Breast epithelium (tissue), 4 donors: Measurements from ENCODE around the gene CTNNA1. TPM values are rescaled to one million over a fixed set of nuclear protein-coding genes. Genes with fewer than 3 reads are reported as not detected.
"Not testable (repeated sequence)": the region's sequence is repeated elsewhere in the genome, so short reads cannot be mapped to it uniquely, and the experiment has no call there.

Experiments used
- DNase-seq, 2 donors: peaks; one replicate each; pipeline ENCODE4 v3.0.0-alpha.2; 2019; ENCODE audit warnings: low spot score in 2 of 2
- H3K27ac ChIP-seq, 2 donors: fragments of 200-600 bp; sonication (generic) in 1 of 2; one replicate each; pipeline ENCODE4 v1.5.1; 2016 to 2019; ENCODE audit warnings: mild to moderate bottlenecking in 1 of 2
- H3K27me3 ChIP-seq, 2 donors: fragments of 200-600 bp; sonication (generic) in 1 of 2; one replicate each; pipeline versions ENCODE4 v1.5.1 to v1.6.0; 2017 to 2019; ENCODE audit warnings: control low read depth in 1 of 2, mild to moderate bottlenecking in 1 of 2
- H3K36me3 ChIP-seq: fragments of 200-600 bp; one replicate; pipeline ENCODE4 v1.5.1; 2019
- H3K4me1 ChIP-seq, 2 donors: fragments of 200-600 bp; sonication (generic); one replicate each; pipeline ENCODE4 v1.5.1; 2016 to 2019; ENCODE audit warnings: control low read depth in 1 of 2
- H3K4me3 ChIP-seq, 3 donors: fragments of 200-600 bp; sonication (generic); 1 replicate in 2 of 3; 2 replicates in 1 of 3; pipeline ENCODE4 v1.5.1; 2016 to 2019; ENCODE audit warnings: mild to moderate bottlenecking in 3 of 3, moderate library complexity in 2 of 3
- H3K9me3 ChIP-seq, 2 donors: fragments of 200-600 bp; sonication (generic) in 1 of 2; one replicate each; pipeline ENCODE4 v1.5.1; 2016 to 2019; ENCODE audit warnings: control low read depth in 1 of 2
- POLR2A ChIP-seq: fragments of 450-650 bp; IDR thresholded peaks from one replicate; pipeline ENCODE4 v1.6.1; 2016; ENCODE audit warnings: antibody characterized with exemption, mild to moderate bottlenecking, moderate library complexity
- POLR2AphosphoS5 ChIP-seq, 3 donors: sonication (generic); formaldehyde crosslinking; IDR thresholded peaks; one replicate each; pipeline ENCODE4 v1.6.1; 2017; ENCODE audit warnings: antibody characterized with exemption in 3 of 3
- intact Hi-C: fragments of 100-400 bp; cut with DNase I; formaldehyde crosslinking; loops from one replicate; pipeline ENCODE4 v1.15.1; 2023; ENCODE audit warnings: low total_unique reads
- total RNA-seq, 3 donors: library from RNA; depleted of rRNA; stranded (reverse); fragments of >200 nt; gene quantifications; one replicate each; pipeline ENCODE4 v1.1.0, GENCODE V29; 2016
- TF ChIP-seq, protein P1 (sequence below), 3 donors: fragments of 450-650 bp; IDR thresholded peaks; one replicate each; pipeline ENCODE4 v1.5.1; 2016 to 2017; ENCODE audit warnings: antibody characterized with exemption in 3 of 3, mild to moderate bottlenecking in 3 of 3, moderate library complexity in 3 of 3

The CTNNA1 gene
- total RNA-seq, 3 donors from 2014 or later = 314 to 389 (median 321) TPM

- no peak for DNase-seq
- Histone ChIP-seq H3K4me1 (peaks cover 0 to 11% of the 10 kb centered on the region in 2 donors), H3K4me3 (no peak overlapping the region), H3K36me3 (no peaks in the 10 kb centered on the region), H3K27ac (no peak overlapping the region), H3K27me3 (no peaks in the 10 kb centered on the region), H3K9me3 (peaks cover 0 to 6% of the 10 kb centered on the region in 2 donors)
- intact Hi-C loops = no loop called here
- TF ChIP-seq POLR2AphosphoS5 (IDR thresholded peaks at IDR 0.05) = no peak
- no peak for TF ChIP-seq POLR2A
- TF ChIP-seq, protein P1, sequence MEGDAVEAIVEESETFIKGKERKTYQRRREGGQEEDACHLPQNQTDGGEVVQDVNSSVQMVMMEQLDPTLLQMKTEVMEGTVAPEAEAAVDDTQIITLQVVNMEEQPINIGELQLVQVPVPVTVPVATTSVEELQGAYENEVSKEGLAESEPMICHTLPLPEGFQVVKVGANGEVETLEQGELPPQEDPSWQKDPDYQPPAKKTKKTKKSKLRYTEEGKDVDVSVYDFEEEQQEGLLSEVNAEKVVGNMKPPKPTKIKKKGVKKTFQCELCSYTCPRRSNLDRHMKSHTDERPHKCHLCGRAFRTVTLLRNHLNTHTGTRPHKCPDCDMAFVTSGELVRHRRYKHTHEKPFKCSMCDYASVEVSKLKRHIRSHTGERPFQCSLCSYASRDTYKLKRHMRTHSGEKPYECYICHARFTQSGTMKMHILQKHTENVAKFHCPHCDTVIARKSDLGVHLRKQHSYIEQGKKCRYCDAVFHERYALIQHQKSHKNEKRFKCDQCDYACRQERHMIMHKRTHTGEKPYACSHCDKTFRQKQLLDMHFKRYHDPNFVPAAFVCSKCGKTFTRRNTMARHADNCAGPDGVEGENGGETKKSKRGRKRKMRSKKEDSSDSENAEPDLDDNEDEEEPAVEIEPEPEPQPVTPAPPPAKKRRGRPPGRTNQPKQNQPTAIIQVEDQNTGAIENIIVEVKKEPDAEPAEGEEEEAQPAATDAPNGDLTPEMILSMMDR (IDR thresholded peaks at IDR 0.05) = no peak
These were observed 4.0 kb downstream of the CTNNA1 start for GRCh38 chr5:138757061-138757776.

DNA sequence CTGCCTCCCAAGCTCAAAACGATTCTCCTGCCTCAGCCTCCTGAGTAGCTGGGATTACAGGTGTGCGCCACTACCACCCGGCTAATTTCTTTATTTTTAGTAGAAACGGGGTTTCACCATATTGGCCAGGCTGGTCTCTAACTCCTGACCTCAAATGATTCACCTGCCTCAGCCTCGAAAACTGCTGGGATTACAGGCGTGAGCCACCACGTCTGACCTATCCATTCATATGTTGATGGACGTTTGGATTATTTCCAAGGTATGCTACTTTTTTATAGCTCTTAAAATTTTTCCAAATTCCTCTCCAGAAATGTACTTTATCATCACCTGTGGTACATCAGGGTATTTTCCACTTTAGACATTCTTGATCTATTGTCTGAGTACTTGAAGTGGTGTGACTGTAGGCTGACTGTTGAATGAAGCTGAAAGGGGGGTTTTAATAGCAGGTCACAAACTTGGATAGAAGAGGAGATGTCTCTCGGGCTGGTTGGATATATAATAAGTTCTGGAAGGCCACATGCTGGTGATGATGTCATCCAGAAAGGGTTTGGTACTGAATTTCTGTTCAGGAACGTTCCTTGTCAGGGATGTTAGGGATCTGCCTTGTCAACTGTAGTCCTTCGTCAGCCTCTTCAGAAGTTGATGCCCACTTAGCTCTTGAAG lies 7.4 kb downstream of the CTNNA1 start:
- no peaks in the 10 kb centered on the region for H3K27me3 ChIP-seq
- TF ChIP-seq, protein P1 (IDR thresholded peaks at IDR 0.05) = no peak
- TF ChIP-seq POLR2A (no peak), POLR2AphosphoS5 (IDR thresholded peaks at IDR 0.05) (no peak)
- H3K36me3 ChIP-seq = no peaks in the 10 kb centered on the region
- intact Hi-C loops = no loop called here
- no peak for DNase-seq
- H3K27ac ChIP-seq = peak overlapping the region in 1 of 2 donors; percentile 16
- peaks cover 0 to 6% of the 10 kb centered on the region in 2 donors for H3K9me3 ChIP-seq
- peaks cover 0 to 3% of the 10 kb centered on the region in 2 donors for H3K4me1 ChIP-seq
- no peak overlapping the region for H3K4me3 ChIP-seq

DNA sequence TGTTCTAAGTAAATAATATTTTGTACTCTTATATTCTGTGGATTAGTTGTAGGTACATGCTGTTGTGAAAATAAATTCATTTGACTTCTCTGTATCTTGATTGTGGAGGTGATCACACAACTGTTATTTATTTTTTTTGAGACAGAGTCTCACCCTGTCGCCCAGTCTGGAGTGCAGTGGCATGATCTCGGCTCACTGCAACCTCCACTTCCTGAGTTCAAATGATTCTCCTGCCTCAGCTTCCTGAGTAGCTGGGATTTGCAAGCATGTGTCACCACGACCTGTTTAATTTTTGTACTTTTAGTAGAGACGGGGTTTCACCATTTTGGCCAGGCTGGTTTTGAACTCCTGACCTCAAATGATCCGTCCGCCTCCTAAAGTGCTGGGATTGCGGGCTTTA lies 7.9 kb downstream of the CTNNA1 start:
- DNase-seq, H3K4me3 ChIP-seq, H3K36me3 ChIP-seq, H3K27me3 ChIP-seq, H3K9me3 ChIP-seq, intact Hi-C loops, H3K4me1 ChIP-seq: not testable (repeated sequence)
- peak overlapping the region in 1 of 2 donors; percentile 16 for H3K27ac ChIP-seq

- H3K27me3 ChIP-seq, H3K27ac ChIP-seq, H3K4me3 ChIP-seq: not testable (repeated sequence)
These were observed 8.4 kb downstream of the CTNNA1 start for GRCh38 chr5:138761670-138762069.

DNA sequence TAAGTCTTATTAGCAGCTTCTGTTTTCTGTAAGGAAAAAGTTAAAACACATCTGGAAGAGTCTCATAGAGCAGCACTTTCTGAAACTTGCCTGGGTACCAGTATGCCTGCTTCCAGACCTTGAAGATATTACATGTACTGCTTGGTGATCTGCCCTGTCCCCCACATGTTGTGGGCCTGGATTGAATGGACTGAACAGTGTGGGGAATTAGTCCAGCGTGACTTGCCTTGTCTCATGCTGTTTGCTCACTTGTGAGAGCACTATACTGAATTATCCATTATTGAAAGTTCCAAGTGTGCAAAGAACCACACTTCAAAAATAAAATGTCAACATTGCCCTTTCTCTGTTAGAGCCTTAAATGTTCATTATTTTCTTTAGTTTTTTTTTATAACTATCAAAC lies 8.9 kb downstream of the CTNNA1 start:
- Histone ChIP-seq H3K36me3 (no peaks in the 10 kb centered on the region), H3K27me3 (no peaks in the 10 kb centered on the region), H3K9me3 (peaks cover 0 to 6% of the 10 kb centered on the region in 2 donors), H3K27ac (no peak overlapping the region), H3K4me1 (peaks cover 0 to 3% of the 10 kb centered on the region in 2 donors), H3K4me3 (no peak overlapping the region)
- no peak for DNase-seq
- TF ChIP-seq, protein P1 (IDR thresholded peaks at IDR 0.05) = no peak
- no peak for TF ChIP-seq POLR2A
- TF ChIP-seq POLR2AphosphoS5 (IDR thresholded peaks at IDR 0.05) = no peak
- intact Hi-C loops = no loop called here

More at GRCh38 chr5:138761670-138762069, 8.4 kb downstream of the CTNNA1 start:
- intact Hi-C loops, H3K9me3 ChIP-seq, DNase-seq, H3K36me3 ChIP-seq, H3K4me1 ChIP-seq: not testable (repeated sequence)

DNA sequence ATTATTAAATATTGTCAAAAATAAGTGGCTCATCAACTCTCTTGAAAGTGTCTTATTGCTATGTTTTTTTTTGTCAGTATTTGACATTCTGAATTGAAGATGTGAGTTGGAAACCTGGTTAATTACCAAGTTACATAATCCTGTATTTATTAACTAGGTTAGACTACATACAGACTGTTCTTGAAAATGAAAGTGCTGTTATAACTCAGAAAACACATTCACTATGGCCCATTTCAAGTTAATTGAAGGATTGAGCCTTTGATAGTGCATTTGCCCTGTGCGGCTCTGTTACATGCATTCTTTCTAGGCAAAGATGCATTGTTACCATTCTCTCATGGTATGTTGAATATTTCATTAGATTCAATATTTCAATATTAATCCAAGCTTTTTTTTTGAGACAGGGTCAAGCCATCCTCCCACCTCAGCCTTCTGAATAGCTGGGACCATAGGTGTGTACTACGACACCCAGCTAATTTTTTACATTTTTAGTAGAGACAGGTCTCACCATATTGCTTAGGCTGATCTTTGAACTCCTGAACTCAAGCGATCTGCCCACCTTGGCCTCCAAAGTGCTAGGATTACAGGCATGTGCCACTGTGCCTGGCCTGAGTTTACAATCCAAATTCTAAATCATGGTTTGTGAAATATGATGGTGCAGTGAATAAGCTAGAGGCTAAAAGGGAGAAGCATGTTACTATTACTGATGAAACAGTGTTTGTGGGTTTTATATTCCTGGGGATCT lies 10.0 kb downstream of the CTNNA1 start:
- DNase-seq = no peak
- intact Hi-C loops = no loop called here
- Histone ChIP-seq H3K4me1 (peaks cover 0 to 3% of the 10 kb centered on the region in 2 donors), H3K27me3 (no peaks in the 10 kb centered on the region), H3K4me3 (no peak overlapping the region), H3K9me3 (peaks cover 0 to 5% of the 10 kb centered on the region in 2 donors), H3K27ac (no peak overlapping the region), H3K36me3 (no peaks in the 10 kb centered on the region)
- TF ChIP-seq POLR2A (no peak), POLR2AphosphoS5 (IDR thresholded peaks at IDR 0.05) (no peak)
- TF ChIP-seq, protein P1 (IDR thresholded peaks at IDR 0.05) = no peak
